Measurements from ENCODE around the gene TMEM161A.
"Not testable (repeated sequence)": the region's sequence is repeated elsewhere in the genome, so short reads cannot be mapped to it uniquely, and the experiment has no call there.

TMEM161A gene

GRCh38 chr19:19138109-19138981, at the start of gene TMEM161A:
TMEM161A (minus strand) TSS chr19:19138478; CDS start chr19:19138428, 50 bp downstream.
- in situ Hi-C loops (cut with MboI; ENCODE audit: low sequenced_read_pairs), result no loop called here

- in situ Hi-C loops (cut with MboI; ENCODE audit: low sequenced_read_pairs), result no loop called here
These were observed 48.5 kb upstream of the TMEM161A start for GRCh38 chr19:19186742-19187141.

DNA sequence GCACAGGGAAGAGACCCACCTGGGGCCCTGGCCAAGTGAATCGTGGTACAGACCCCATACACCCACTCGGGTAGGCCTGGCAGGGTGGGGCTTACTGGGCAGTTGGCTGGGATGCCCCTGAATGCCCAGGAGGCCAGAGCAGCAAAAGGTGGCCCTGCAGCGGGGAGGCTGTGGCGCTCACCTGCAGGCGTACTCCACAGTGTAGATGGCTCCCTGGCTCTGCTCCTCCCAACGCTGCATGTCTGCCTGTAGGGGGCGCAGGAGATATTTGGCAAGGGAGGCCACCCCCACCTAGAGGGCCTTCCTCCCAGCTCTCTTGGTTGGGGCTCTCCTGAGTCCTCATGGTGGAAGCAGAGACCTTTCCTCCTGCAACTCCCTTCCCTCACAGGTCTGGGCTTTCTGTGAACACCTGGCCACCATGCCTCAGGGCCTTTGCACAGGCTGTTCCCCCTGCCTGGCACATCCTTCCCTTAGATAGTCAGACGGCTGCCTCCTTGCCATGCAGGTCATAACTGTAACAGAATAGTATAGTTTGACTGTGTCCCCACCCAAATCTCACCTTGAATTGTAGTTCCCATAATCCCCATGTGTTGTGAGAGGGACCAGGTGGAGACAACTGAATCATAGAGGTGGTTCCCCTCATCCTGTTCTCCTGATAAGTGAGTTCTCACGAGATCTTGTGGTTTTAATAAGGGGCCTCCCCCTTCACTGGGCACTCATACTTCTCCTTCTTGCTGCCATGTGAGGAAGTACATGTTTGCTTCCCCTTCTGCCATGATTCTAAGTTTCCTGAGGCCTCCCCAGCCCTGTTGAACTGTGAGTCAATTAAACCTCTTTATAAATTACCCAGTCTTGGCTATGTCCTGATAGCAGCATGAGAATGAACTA, 47.8 kb upstream of the TMEM161A start:
- in situ Hi-C loops (cut with MboI; ENCODE audit: low sequenced_read_pairs), result no loop called here

DNA sequence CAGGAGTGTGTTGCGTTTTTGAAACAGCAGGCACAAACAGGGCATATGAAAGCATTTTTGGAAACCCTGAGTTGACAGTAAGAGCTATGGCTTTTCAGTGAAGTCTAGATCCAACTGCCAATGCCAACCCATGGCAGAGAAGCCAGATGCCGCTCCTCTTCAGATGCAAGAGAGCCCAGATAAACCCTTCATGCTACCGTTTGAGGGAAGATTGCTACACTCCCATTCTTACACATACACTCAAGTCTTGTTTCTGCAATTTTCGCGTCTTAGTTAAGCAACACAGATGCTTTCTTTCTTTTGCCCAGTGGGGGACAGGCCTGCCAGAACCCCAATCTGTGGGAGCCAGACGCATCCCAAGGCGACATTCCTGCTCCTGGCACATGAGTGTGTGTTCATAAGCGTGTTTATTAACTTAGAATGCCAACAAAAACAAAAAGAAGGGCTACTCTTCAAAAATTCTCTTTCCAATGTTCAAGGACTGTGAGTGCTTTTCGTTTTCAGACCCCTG, 43.3 kb upstream of the TMEM161A start:
- in situ Hi-C loops (cut with MboI; ENCODE audit: low sequenced_read_pairs), result no loop called here

- in situ Hi-C loops (cut with MboI; ENCODE audit: low sequenced_read_pairs), result no loop called here
These were observed 41.5 kb upstream of the TMEM161A start for GRCh38 chr19:19179548-19180441.

DNA sequence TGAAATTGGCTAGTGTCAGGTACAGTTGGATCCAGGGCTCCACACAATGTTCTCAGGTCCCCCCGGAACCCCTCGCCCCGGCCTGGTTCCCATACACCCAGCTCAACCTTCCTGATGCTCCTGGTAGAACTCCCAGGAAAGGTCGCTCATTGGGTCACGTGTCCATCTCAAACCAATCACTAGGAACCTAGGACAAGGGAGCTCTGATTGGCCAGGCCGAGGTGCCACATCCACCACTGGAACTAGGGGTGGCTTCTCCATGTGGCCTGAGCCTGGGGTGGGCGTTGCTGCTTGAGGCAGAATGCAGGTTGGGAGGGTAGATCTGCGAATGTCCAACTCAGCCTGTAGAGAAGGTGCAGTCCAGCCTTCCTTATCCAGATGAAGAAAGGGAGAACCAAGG, 38.7 kb upstream of the TMEM161A start:
- in situ Hi-C loops (cut with MboI; ENCODE audit: low sequenced_read_pairs), result no loop called here

- in situ Hi-C loops (cut with MboI; ENCODE audit: low sequenced_read_pairs), result not testable (repeated sequence)
These were observed 35.0 kb upstream of the TMEM161A start for GRCh38 chr19:19173243-19173642.

GRCh38 chr19:19171821-19172532, 33.7 kb upstream of the TMEM161A start:
- in situ Hi-C loops (cut with MboI; ENCODE audit: low sequenced_read_pairs), result no loop called here

DNA sequence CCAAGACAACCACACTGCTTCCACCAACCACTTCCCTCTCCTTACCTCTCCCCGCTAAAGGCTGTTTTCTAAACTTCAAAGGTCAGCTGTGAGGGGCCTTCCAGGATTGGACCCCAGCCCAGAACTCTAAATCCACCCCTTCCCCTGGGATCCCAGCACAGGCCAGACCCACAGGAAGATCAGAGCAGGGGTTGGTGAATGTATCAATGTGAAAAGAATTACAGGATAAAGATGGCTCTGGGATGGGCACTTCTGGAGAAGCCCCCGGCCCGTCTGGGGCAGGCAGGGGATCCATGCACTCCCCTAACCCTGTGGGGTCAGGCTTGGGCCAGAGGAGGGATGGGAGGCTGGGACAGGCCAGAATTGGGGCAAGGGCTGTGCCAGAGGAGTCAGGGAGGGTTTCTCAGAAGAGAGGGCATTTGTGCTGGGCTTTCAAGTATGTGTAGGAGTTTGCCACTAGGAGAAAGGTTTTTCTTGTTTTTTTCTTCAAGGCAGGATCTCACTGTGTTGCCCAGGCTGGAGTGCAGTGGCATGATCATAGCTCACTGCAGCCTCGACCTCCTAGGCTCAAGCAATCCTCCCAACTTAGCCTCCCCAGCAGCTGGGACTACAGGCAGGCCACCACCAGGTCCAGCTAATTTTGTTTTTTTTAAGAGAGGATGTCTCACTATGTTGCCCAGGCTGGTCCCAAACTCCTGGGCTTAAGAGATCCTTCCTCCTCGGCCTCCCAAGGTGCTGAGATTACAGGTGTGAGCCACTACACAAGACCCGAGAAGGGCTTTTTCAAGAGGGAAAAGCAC, 32.8 kb upstream of the TMEM161A start:
- in situ Hi-C loops (cut with MboI; ENCODE audit: low sequenced_read_pairs), result no loop called here

DNA sequence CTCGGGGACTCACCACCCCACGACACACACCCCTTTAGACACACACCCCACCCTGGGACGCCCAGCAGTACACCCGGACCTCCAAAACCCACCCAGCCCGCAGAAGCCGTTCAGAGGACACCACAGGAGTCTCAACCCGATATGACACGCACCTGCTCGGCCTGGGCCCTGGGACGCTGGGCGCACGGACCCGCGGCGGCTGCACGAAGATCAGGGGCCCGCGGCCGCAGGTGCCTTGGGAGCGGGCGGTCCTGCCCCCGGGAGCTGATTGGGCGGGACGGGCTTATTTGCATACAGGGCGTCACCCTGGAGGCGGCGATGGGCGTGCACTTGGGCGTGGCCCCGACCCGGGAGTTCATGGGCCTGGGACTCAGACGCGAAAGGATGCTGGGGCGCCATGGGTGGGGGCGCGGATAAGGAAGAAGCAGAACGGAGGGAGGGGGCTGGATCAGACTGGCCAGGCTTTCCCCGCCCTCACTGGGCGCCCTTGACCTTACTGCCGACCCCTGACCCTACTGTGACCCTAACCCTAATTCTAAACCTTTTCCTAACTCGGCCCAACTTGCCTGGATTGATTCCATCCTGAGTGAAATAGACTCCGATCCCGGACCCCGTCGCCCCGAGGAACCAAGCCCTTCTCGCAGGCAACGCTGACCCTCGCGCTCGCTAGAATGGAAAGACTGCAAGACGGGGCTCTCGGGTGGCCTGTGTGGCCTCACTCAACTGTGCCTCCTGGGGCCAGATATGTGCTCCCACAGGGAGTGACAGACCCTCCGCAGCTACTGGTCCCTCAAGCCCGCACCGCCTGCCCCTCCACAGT, 32.0 kb upstream of the TMEM161A start, which contains the start of gene MEF2B:
Gene MEF2B, minus strand, starts transcription at position 211 of the 820 bp plus-strand sequence. CDS start 19,528 bp downstream, outside the sequence.
- in situ Hi-C loops (cut with MboI; ENCODE audit: low sequenced_read_pairs), result no loop called here

GRCh38 chr19:19169236-19170052, 31.2 kb upstream of the TMEM161A start:
- in situ Hi-C loops (cut with MboI; ENCODE audit: low sequenced_read_pairs), result no loop called here

DNA sequence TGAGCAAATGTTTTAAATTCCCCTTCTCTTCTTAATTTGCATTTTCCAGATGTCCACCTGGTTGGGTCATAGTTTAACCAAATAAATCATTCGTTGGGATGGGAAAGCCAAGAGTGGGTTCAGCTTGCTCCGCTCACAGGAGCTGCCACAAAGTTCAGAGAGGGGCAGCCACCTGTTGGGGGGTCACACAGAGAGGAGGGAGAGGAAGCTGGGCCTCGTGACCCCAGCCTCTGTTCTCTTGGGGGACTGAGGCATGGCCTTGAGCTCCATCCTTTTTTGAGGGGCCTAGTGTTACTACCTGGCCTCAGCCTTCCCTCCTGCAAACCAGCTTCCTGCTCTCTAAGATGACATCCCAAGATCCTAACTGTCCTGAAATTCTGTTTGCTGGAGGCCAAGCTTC, 29.3 kb upstream of the TMEM161A start:
- in situ Hi-C loops (cut with MboI; ENCODE audit: low sequenced_read_pairs), result no loop called here

- in situ Hi-C loops (cut with MboI; ENCODE audit: low sequenced_read_pairs), result no loop called here
These were observed 27.1 kb upstream of the TMEM161A start for GRCh38 chr19:19165396-19165795.

DNA sequence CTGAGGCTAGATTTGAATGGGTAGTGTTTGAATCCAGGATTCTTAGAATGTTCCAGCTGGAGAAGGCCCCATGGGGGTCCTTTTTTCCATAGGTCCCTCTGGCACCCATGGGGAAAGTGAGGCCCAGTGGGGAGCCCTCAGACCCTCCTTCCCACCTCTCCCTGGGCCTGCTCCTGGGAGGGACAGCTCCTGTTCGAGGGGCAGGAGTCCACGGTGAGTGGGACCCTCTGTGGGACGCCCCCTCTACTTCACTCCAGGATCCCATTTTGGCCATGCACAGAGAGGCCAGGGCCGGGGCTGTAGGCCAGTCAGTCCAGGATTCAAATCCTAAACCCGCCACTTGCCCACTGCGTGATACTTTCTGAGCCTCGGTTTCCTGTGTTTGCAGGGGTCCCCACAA, 24.2 kb upstream of the TMEM161A start:
- in situ Hi-C loops (cut with MboI; ENCODE audit: low sequenced_read_pairs), result no loop called here

DNA sequence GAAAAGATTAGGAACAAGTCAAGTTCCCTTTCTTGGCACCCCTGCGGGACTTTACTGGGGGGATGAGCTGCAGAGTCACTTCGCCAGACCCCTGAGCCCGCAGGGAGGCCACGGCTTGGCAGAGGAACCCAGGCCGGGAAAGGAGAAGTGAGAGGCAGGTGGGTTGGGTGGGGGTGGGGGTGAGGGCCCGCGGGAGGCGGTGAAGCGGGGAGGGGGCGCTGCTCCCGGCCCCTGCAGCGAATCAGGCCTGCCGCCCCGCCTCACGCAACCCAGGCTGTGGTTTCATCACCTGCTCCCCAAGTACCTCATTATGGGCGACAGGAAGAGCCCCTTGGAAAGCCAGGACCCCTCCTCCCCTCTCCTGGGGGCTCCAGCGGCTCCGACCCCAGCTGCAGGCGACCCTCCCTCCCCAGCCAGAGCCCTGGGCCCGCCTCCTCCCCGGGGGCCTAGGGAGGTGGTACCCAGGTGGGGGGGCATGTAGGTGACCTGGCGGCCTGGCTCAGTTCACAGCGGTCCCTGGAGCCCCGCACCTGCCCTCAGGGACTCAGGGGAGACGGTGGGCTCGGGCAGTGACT, 22.3 kb upstream of the TMEM161A start:
- in situ Hi-C loops (cut with MboI; ENCODE audit: low sequenced_read_pairs), result no loop called here

GRCh38 chr19:19159534-19159933, 21.3 kb upstream of the TMEM161A start:
- in situ Hi-C loops (cut with MboI; ENCODE audit: low sequenced_read_pairs), result no loop called here

DNA sequence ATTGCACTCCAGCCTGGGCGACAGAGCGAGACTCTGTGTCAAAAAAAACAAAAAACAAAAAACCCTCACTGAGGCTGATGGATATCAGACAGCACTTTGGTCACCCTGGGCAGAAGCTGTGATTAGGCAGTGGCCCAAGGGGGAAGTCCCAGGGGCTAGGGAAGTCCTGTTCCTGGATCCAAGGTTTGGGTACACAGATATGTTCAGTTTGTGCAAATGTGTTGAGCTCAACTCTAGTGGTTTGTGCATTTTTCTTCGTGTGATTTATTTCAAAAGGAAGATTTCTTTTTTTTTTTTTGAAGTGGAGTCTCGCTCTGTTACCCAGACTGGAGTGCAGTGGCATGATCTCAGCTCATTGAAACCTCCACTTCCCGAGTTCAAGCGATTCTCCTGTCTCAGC, 19.5 kb upstream of the TMEM161A start:
- in situ Hi-C loops (cut with MboI; ENCODE audit: low sequenced_read_pairs), result no loop called here

Measured in HL-60/S4 treated with phorbol 12-myristate 13-acetate at 8.2 ng/mL for 4 days and 3 days (cell line).